GM18858 (cell line): Measurements from ENCODE around the gene FAM25A.
"Not testable (repeated sequence)": the region's sequence is repeated elsewhere in the genome, so short reads cannot be mapped to it uniquely, and the experiment has no call there.

Experiments
- ATAC-seq: cut with Tn5 transposase; IDR thresholded peaks from one replicate; pipeline ENCODE4 v1.9.1; 2021; ENCODE audit not compliant: unreplicated experiment

The FAM25A gene

DNA sequence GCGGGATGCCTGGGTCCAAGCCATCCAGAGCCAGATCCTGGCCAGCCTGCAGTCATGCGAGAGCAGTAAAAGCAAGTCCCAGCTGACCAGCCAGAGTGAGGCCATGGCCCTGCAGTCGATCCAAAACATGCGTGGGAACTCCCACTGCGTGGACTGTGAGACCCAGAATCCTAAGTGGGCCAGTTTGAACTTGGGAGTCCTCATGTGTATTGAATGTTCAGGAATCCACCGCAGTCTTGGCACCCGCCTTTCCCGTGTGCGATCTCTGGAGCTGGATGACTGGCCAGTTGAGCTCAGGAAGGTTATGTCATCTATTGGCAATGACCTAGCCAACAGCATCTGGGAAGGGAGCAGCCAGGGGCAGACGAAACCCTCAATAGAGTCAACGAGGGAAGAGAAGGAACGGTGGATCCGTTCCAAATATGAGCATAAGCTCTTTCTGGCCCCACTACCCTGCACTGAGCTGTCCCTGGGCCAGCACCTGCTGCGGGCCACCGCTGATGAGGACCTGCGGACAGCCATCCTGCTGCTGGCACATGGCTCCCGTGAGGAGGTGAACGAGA, 10.9 kb upstream of the FAM25A start:
- ATAC-seq = not testable (repeated sequence)

DNA sequence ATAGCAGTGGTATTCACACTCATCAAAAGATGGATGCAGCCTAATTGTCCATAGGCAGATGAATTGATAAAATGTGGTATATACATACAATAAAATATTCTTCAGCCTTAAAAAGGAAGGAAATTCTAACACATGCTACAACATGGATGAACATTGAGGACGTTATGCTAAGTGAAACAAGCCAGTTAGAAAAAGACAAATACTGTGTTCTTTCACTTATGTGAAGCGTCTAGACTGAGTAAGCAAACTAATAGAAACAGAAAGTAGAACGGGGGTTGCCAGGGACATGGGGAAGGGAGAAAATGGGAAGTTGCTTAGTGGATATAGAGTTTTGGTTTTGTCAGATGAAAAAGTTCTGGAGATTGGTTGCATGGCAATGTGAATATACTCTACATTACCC, 6.6 kb upstream of the FAM25A start:
- not testable (repeated sequence) for ATAC-seq

DNA sequence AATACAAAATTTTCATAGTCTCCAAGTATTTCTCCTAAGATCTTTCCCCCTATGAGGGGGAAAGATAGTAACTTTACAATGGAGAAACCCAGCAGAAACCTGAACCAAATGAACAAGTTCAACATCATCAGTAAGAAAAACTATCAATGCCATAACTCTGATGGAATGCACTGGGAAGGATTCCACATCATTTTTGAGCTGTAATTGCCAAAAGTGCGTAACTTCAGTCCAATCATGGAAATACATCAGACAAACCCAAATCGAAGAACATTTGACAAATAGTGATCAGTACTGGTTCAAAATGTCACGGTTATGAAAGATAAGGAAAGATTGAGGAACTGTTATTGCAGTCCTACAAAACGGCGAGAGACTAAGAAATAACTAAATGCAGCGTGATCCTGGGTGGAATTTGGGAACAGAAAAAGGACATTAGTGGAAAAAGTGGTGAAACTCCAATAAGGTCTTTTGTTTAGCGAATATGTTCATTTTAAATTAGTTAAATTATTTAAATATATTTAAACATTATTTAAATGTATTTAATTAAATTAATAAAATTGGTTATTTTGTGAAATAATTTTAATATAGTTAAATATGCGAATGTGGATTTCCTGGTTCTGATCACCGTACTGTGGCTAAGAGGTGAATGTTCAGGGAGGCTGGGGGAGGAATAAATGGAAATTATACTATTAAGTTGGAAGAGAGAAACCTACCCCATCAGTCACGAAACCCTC, 4.9 kb upstream of the FAM25A start:
- ATAC-seq = not testable (repeated sequence)

DNA sequence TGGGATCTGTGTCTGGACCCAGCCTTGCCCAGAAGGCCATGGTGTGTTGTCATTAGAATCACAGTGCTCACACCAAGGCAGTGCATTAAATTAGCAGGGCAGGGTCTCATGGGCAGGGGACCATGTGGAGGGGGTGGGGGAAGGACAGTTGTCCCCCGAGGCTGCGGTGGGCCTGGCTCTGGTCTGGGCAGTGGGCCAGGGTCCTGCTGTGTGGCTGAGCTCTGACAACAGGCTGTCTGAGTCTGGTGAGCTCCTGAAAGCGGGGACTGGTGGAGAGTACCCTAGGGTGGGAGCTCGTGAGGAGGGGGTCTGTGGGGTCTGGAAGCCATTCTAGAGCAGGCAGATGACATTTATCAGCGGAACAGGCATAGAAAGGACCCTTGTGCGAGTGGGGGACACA, 2.0 kb upstream of the FAM25A start:
- ATAC-seq = not testable (repeated sequence)

DNA sequence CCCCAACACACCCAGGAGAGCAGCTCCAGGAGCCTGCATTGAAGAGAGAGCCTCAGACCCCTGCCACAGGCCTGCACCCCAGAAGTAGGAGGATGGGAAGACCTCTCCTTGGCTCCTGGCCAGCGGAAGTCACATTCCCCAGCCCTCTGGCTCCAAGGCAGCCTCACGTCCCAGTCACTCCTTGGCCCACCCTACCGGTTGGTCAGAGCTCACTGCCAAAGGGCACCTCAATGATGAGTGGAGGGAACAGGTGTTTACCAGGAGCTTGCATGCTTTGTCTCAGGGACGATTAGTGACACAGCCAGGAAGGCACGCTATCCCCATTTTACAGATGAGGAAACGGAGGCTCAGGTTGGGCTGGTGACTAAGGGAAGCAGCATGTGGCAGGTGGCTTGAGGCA, 1.0 kb upstream of the FAM25A start:
- ATAC-seq = not testable (repeated sequence)

DNA sequence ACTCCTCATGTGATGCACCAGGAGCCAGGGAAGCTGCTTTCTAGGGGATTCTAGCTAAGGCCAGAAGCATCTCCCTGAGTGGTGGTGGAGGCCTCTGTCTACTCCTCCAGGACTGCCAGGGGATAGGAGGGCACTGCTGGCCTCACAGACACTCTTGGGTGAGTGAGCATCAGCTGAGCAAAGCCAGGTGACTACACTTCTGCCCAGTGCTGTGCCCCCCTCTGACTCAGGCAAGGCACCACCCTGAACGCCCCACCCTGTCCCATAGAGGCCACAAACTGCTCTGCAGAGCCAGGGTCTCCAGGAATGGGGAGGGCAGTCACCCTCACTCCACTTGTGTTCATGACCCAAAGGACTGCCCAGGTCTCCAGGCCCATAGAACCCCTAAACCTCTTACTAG, 590 bp upstream of the FAM25A start:
- ATAC-seq = not testable (repeated sequence)

DNA sequence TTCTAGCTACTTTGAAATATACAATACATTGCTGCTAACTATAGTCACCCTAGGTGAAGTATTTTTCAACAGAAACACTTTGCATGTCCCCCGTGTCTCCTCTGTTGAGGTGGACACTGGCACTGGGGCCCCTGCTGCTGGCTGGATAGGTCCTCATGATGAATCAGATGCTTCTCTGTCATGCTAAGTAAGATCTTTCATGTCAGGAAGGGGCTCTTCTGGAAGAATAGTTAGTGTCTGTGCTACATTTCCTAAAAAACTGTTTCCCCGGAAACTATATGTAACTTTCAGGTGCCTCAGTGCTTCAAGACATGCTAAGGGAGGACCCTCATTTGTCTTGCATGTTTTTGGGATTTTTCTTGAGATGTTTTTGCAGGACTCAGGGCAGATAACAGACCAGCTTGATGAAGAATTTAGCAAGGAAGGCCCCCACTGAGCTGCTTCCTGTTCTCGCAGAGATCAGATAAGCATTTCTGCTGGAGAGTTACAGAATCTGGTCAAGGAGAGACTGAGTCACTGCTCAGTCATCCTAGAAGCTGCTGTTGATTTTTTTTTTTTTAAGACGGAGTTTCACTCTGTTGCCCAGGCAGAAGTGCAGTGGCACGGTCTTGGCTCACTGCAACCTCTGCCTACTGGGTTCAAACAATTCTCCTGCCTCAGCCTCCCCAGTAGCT, 5.3 kb downstream of the FAM25A start:
- not testable (repeated sequence) for ATAC-seq

DNA sequence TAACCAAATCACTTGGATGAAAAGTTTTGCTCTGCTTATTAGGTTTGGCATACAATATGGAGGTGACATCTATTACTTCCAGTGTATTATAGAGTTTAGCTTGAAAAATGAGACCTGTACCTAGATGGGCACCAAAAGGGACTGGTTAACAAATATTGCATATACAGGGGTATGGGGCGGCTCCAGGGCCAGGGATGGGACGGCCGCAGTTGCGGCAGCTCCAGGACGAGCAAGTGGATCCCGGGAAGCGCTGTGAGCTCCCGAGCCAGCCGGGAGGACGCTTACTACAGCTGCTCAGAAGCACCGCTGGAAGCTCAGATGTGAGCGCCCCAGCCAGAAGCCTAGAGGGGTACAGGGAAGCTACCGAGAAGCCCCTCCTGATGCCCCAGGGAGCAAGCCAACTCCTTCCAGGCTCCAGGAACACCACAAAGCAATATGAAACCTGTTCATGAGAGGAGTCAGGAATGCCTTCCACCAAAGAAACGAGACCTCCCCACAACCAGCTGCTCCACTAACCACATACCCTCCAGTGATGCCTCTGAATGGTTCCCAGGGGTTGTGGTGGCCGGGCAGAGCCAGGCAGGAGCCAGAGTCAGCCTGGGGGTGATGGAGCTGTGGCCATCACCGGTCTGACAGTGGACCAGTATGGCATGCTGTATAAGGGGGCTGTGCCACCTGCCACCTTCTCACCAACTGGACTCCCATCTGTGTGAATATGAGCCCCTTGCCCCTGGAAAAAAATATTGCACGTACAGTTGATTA, 6.8 kb downstream of the FAM25A start:
- not testable (repeated sequence) for ATAC-seq

DNA sequence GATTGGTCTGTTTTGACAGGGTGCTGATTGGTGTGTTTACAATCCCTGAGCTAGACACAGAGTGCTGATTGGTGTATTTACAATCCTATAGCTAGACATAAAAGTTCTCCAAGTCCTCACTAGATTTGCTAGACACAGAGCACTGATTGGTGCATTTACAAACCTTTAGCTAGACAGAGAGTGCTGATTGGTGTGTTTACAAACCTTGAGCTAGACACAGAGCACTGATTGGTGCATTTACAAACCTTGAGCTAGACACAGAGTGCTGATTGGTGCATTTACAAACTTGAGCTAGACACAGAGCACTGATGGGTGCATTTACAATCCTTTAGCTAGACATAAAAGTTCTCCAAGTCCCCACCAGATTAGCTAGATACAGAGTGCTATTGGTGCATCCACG, 10.3 kb downstream of the FAM25A start:
- not testable (repeated sequence) for ATAC-seq

DNA sequence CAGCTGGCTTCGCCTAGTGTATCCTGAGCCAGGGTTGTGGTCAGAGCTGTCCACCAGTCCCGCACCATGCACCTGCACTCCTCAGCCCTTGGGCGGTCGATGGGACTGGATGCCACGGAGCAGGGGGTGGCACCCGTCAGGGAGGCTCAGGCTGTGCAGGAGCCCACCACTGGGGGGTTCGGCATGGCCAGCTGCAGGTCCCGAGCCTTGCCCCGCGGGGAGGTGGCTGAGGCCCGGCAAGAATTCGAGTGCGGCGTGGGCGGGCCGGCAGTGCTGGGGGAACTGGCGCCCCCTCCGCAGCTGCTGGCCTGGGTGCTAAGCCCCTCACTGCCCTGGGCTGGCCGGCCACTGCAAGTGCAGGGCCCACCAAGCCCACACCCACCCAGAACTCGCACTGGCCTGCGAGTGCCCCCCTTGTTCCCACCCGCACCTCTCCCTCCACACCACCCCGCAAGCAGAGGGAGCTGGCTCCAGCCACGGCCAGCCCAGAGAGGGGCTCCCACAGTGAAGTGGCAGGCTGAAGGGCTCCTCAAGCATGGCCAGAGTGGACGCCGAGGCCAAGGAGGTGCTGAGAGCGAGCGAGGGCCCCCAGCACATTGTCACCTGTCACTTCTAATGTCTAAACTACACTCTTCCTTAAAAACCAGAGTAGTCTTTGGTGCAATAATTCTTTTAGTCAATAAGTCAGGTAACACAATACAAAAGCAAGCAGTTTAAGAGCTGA, 11.0 kb downstream of the FAM25A start:
- no peak for ATAC-seq

DNA sequence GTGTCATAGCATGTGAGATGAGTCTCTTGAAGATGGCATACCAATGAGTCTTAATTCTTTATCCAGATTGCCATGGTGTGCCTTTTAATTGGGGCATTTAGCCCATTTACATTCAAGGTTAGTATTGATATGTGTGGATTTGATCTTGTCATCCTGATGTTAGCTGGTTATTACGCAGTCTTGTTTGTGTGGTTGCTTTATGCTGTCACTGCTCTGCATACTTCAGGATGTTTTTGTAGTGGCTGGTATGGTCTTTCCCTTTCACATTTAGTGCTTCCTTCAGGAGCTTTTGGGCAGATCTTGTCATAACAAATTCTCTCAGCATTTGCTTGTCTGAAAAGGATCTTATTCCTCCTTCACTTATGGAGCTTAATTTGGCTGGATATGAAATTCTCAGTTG, 16.5 kb downstream of the FAM25A start:
- no peak for ATAC-seq

DNA sequence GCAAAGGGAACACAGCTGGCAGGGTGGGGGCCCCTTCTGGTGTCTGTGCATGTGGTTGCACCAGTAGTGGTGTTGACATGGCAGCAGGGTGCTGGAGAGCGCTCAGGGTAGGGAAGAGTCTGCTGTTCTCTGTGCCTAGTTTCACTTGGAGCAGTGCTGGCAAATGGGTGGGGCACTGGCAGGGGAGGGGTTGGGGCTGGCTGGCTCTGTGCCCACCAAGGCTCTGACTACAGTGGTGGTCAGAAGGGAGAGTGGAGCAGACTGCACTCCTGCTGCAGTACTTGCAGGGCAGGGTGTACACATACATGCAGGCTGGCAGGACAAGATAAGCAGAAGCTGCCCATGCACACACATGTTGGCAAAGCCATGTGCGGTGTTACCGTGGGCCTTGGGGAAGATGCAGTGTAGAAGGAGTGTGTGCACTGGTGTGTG, 18.2 kb downstream of the FAM25A start:
- no peak for ATAC-seq

DNA sequence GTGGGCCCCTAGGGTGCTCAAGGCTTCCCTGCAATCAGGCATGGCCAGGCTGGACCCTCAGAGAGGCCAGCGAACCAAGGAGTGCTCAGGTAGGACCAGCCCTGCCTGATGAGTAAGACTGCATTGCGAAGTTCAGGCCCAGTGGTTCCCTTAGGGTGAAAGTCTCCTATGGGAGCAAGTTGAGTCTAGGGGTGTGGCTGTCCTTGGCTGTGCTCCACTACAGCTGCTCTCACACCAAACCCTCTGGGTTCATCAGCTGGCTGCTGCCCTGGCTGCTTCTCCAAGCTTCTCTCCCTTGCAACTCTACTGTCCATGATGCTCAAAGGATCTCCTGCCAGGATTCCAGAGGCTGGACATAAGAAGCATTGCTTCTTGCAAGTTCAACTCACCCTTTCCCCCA, 18.7 kb downstream of the FAM25A start:
- no peak for ATAC-seq

DNA sequence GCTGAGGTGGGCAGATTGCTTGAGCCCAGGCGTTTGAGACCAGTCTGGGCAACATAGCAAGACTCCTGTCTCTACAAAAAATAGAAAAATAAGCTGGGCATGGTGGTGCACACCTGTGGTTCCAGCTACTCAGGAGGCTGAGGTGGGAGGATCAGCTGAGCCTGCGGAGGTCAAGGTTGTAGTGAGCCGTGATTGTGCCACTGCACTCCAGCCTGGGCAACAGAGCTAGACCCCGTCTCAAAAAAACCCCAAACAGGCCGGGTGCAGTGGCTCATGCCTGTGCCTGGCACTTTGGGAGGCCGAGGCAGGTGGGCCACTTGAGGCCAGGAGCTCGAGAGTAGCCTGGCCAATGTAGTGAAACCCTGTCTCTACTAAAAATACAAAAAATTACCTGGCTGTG, 23.5 kb downstream of the FAM25A start:
- not testable (repeated sequence) for ATAC-seq

DNA sequence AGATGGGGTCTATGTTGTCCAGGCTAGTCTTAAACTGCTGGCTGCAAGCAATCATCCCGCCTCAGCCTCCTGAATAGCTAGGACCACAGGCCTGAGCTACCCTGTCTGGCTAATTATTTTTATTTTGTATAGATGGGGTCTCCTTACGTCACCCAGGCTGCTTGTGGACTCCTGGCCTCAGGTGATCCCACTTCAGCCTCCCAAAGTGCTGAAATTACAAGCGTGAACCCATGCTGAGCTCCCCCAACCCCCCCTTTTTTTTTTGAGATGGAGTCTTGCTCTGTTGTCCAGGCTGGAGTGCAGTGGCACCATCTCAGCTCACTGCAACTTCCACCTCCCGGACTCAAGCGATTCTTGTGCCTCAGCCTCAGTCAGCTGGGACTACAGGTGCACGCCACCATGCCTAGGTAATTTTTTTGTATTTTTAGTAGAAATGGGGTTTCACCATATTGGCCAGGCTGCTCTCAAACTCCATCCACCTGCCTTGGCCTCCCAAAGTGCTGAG, 25.4 kb downstream of the FAM25A start:
- ATAC-seq = no peak

DNA sequence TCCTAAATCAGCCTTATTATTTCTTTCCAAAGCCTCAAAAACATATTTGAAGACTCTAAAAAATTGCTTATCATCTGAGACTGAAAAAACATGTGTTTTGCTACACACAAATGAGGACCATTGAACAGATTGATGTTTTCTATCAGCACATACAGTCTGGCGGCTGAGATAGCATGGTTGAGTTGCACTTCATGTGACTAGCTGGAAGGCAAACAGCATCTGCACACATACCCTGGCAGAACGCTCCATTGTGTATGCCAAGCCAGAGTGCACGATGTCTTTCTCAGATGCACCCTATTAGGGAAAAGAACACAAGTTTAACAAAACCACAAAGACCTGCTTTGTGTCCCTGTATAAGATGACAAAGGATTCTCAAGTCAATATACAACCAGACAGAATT, 33.0 kb downstream of the FAM25A start:
- no peak for ATAC-seq

DNA sequence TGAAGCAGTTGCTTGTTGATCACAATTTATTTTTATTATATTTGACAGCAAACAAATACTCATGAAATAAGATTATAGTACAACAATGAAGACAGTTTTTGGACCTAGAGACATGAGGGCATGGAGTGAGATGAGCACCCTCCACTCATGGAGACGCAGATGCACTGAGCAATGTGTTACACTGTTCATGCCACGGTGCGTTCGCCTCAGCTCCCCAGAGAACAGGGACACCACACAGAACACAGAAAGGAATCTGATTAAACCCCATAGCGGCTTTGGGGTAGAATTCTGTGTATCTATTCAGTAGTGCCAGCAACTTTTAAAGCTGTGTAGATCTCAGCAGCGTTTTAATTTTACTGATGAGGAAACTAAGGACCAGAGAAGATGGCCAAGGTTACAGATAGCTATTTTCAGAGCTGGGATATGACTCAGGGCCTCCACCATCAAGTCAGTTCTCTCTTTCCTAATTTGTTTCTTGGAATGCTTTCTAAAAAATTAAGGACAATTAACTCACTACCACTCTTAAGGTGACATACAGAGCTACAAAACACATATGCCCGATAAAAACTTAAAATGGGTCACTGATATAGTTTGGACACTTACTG, 33.6 kb downstream of the FAM25A start:
- ATAC-seq = no peak

DNA sequence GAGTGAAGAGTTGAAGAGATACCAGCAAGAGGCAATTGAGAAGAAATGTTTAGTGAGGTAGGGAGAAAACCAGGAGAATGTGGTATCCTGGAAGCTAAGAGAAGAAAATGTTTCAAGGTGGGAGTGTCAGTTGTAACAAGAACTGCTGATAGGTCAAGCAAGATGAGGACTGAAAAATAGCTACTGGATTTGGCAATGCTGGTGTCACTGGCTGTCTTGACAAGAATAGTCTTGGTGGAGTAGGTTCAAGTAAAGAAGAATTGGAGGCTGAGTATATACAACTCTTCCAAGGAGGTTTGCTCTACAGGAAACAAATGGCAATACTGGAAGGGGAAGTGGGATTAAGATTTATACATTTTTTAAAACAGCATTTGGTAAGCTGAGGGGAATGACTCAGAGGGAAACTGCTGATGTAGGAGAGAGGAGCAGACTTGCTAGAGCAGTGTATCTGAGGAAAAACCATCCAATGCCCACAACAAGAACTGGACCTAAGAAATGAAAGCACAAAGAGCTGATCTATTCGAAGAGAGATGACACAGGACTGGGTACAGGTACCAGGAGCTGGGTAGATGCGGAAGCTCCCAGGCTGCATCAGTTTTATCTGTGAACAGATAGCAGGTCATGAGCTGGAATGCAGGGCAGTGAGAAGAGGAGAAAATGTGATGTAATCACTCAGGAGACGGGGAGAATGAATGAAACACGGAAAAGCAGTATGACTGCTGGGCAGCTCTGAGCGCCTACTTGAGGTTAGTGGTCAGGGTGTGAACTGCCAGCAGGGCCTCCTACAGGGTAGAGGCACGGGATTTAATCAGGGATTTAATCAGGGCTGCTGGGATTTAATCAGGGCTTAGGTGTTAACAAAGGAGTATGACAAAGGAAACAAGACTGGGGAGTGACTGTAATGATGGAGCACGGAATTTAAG, 34.5 kb downstream of the FAM25A start:
- no peak for ATAC-seq

DNA sequence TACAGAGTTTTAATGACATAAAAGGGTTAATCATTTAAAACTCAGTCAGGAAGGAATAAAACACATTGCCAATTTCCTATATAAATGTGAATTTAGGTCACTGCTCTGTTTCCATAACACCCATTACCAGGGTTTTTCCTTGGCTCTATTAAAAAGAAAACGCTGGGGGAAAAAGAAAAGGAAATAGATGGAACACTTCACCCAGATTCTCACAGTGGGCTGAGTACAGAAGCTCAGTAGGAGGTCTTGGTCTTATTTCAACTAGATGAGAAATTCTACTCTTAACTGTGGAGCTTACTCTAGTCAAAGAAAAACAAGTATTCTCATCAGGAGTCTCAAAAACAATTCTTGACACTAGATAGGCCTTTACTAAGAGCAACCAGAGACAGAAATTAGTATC, 38.1 kb downstream of the FAM25A start:
- no peak for ATAC-seq
